Astrocyte of the cerebellum (primary cell): ENCODE data around the gene NCBP1.
A peak's percentile ranks its signal among the peaks of the same experiment; 100 is the strongest.

ENCODE experiments used
- DNase-seq: peaks from one replicate; pipeline ENCODE4 v3.0.0-alpha.2; 2011; ENCODE audit warnings: low read depth
- H3K4me3 ChIP-seq: 2 replicates; pipeline ENCODE4 v1.5.1; 2011; ENCODE audit warnings: mild to moderate bottlenecking, low read depth, low read length, moderate library complexity
- CTCF ChIP-seq: IDR thresholded peaks from 2 replicates; pipeline ENCODE4 v1.5.1; 2012; ENCODE audit warnings: low read length, low read depth, moderate library complexity, mild to moderate bottlenecking; ENCODE audit errors: missing control alignments
- in situ Hi-C: cut with HindIII; loops from 2 replicates; pipeline ENCODE4 v1.10.0; 2017; ENCODE audit warnings: low sequenced_read_pairs

NCBP1 gene

GRCh38 chr9:97689401-97690180 is 56.0 kb downstream of the NCBP1 start:
- DNase-seq: no peak

GRCh38 chr9:97694769-97695168 is 61.1 kb downstream of the NCBP1 start:
- no peak overlapping the region for H3K4me3 ChIP-seq

More at GRCh38 chr9:97689401-97690180, 56.0 kb downstream of the NCBP1 start:
- TF ChIP-seq CTCF: no peak
- H3K4me3 ChIP-seq: no peak overlapping the region
- in situ Hi-C loops: no loop called here

GRCh38 chr9:97695390-97695789 is 61.8 kb downstream of the NCBP1 start:
- in situ Hi-C loops: no loop called here
- TF ChIP-seq CTCF: no peak
- DNase-seq: no peak
- no peak overlapping the region for H3K4me3 ChIP-seq

More at GRCh38 chr9:97694769-97695168, 61.1 kb downstream of the NCBP1 start:
- no peak for TF ChIP-seq CTCF
- in situ Hi-C loops: no loop called here
- DNase-seq: no peak

GRCh38 chr9:97695995-97696802 is 62.6 kb downstream of the NCBP1 start:
- no peak for DNase-seq
- no peak for TF ChIP-seq CTCF
- in situ Hi-C loops: no loop called here
- H3K4me3 ChIP-seq: peak overlapping the region; percentile 71

- TF ChIP-seq CTCF: no peak
- in situ Hi-C loops: no loop called here
- peak; percentile 82 for DNase-seq
- peak within 1 kb of the TSS; percentile 71 for H3K4me3 ChIP-seq
Observed at GRCh38 chr9:97696803-97697601, 63.4 kb downstream of the NCBP1 start, which contains the start of gene XPA. Gene XPA, minus strand, starts transcription at chr9:97697340. Its CDS starts 48 bp downstream, at chr9:97697292.

GRCh38 chr9:97697837-97698236 is 64.2 kb downstream of the NCBP1 start:
- DNase-seq: no peak
- in situ Hi-C loops: no loop called here
- no peak overlapping the region for H3K4me3 ChIP-seq
- no peak for TF ChIP-seq CTCF
